Fibroblast of the aortic adventitia (primary cell): ENCODE measurements around the gene WDR45. TPM values are rescaled to one million over a fixed set of nuclear protein-coding genes. Genes with fewer than 3 reads are reported as not detected.

Experiments used
- DNase-seq: peaks from one replicate; pipeline ENCODE4 v3.0.0-alpha.2; 2010; ENCODE audit warnings: low read depth
- H3K4me3 ChIP-seq: 2 replicates; pipeline ENCODE4 v1.5.1; 2011; ENCODE audit warnings: low read depth, mild to moderate bottlenecking, control low read depth, low read length, moderate library complexity
- CTCF ChIP-seq: IDR thresholded peaks from 2 replicates; pipeline ENCODE4 v1.5.1; 2011; ENCODE audit warnings: mild to moderate bottlenecking, low read length, control low read depth, inconsistent platforms; ENCODE audit not compliant: insufficient read depth
- total RNA-seq: library from RNA; depleted of rRNA; stranded (reverse); fragments of >200 nt; gene quantifications from 2 replicates; pipeline ENCODE4 v1.2.3, GENCODE V29; 2012; ENCODE audit warnings: low replicate concordance

WDR45 gene
- total RNA-seq, 1 donor: 73.9 TPM

- H3K4me3 ChIP-seq: no peak overlapping the region
- TF ChIP-seq CTCF: no peak
- no peak for DNase-seq
Observed at GRCh38 chrX:49075347-49075746, 4.3 kb downstream of the WDR45 start.

- DNase-seq: peak; percentile 90
- H3K4me3 ChIP-seq: peak within 1 kb of the TSS; percentile 76
- no peak for TF ChIP-seq CTCF
Observed at GRCh38 chrX:49073601-49074575, 5.8 kb downstream of the WDR45 start, which contains the start of gene PRAF2. PRAF2 (minus strand) TSS chrX:49074002; CDS start chrX:49073987, 15 bp downstream.

GRCh38 chrX:49072712-49073095, 7.0 kb downstream of the WDR45 start:
- peak overlapping the region; percentile 76 for H3K4me3 ChIP-seq
- no peak for DNase-seq
- no peak for TF ChIP-seq CTCF

GRCh38 chrX:49071877-49072711, 7.6 kb downstream of the WDR45 start:
- DNase-seq: peak; percentile 84
- H3K4me3 ChIP-seq: peak overlapping the region; percentile 76
- no peak for TF ChIP-seq CTCF

GRCh38 chrX:49070988-49071387, 8.7 kb downstream of the WDR45 start:
- H3K4me3 ChIP-seq: no peak overlapping the region
- no peak for DNase-seq
- TF ChIP-seq CTCF: no peak

- no peak overlapping the region for H3K4me3 ChIP-seq
- no peak for TF ChIP-seq CTCF
- DNase-seq: no peak
Observed at GRCh38 chrX:49069038-49069437, 10.6 kb downstream of the WDR45 start.
